DLD1 (cell line): ENCODE data around the gene MRPS22.
"Not testable (repeated sequence)": the region's sequence is repeated elsewhere in the genome, so short reads cannot be mapped to it uniquely, and the experiment has no call there.

ENCODE experiments used
- in situ Hi-C: cut with HindIII; loops from 2 replicates; pipeline ENCODE4 v1.10.0; 2017; ENCODE audit warnings: low sequenced_read_pairs

The MRPS22 gene

GRCh38 chr3:139388821-139389551 is 45.2 kb downstream of the MRPS22 start:
- in situ Hi-C loops: no loop called here

GRCh38 chr3:139389552-139390368 is 45.9 kb downstream of the MRPS22 start, which contains the start of gene COPB2:
COPB2 (minus strand) TSS chr3:139389647; CDS start chr3:139389550, 97 bp downstream.
- in situ Hi-C loops: no loop called here

- in situ Hi-C loops: no loop called here
Observed at GRCh38 chr3:139394116-139394515, 50.3 kb downstream of the MRPS22 start.

- in situ Hi-C loops: no loop called here
Observed at GRCh38 chr3:139396707-139397106, 52.9 kb downstream of the MRPS22 start.

- in situ Hi-C loops: not testable (repeated sequence)
Observed at GRCh38 chr3:139401155-139401554, 57.3 kb downstream of the MRPS22 start.
